ENCODE results near the gene ESRRA. TPM values are rescaled to one million over a fixed set of nuclear protein-coding genes. Genes with fewer than 3 reads are reported as not detected.

ESRRA gene
- total RNA-seq, 2 donors from 2014 or later, result 33.6 to 48.1 TPM

- no peaks in the 10 kb centered on the region for H3K9me3 Mint-ChIP-seq
- ATAC-seq, result no peak
- H3K27ac Mint-ChIP-seq, result peak overlapping the region; percentile 23 to 41
- H3K36me3 Mint-ChIP-seq, result no peaks in the 10 kb centered on the region
- DNase-seq (ENCODE audit: low spot score in 2 of 2), result no peak
Observed at GRCh38 chr11:64347193-64347867, 42.0 kb downstream of the ESRRA start.

GRCh38 chr11:64348383-64349024 lies 43.2 kb downstream of the ESRRA start:
- Mint-ChIP-seq H3K36me3 (no peaks in the 10 kb centered on the region), H3K27ac (peak overlapping the region in 1 of 2 donors; percentile 36), H3K9me3 (no peaks in the 10 kb centered on the region)
- no peak for DNase-seq (ENCODE audit: low spot score in 2 of 2)
- ATAC-seq, result no peak

GRCh38 chr11:64349025-64349387 lies 43.7 kb downstream of the ESRRA start:
- Mint-ChIP-seq H3K27ac (peak overlapping the region in 1 of 2 donors; percentile 84), H3K36me3 (no peaks in the 10 kb centered on the region), H3K9me3 (no peaks in the 10 kb centered on the region)
- no peak for DNase-seq (ENCODE audit: low spot score in 2 of 2)
- ATAC-seq, result no peak

GRCh38 chr11:64349404-64349803 lies 44.1 kb downstream of the ESRRA start:
- Mint-ChIP-seq H3K27ac (peak overlapping the region in 1 of 2 donors; percentile 84), H3K36me3 (no peaks in the 10 kb centered on the region), H3K9me3 (no peaks in the 10 kb centered on the region)
- ATAC-seq (no peak), DNase-seq (ENCODE audit: low spot score in 2 of 2) (no peak)

- ATAC-seq (no peak), DNase-seq (ENCODE audit: low spot score in 2 of 2) (no peak)
- Mint-ChIP-seq H3K9me3 (no peaks in the 10 kb centered on the region), H3K27ac (no peak overlapping the region), H3K36me3 (no peaks in the 10 kb centered on the region)
Observed at GRCh38 chr11:64351136-64351631, 45.9 kb downstream of the ESRRA start.

GRCh38 chr11:64352099-64352994 lies 47.0 kb downstream of the ESRRA start:
- ATAC-seq, result no peak
- no peaks in the 10 kb centered on the region for H3K9me3 Mint-ChIP-seq
- H3K27ac Mint-ChIP-seq, result no peak overlapping the region
- DNase-seq (ENCODE audit: low spot score in 2 of 2), result no peak
- H3K36me3 Mint-ChIP-seq, result no peaks in the 10 kb centered on the region

- no peak for ATAC-seq
Observed at GRCh38 chr11:64352995-64353714, 47.8 kb downstream of the ESRRA start.

GRCh38 chr11:64353715-64354506 lies 48.6 kb downstream of the ESRRA start:
- H3K9me3 Mint-ChIP-seq, result no peaks in the 10 kb centered on the region
- no peaks in the 10 kb centered on the region for H3K36me3 Mint-ChIP-seq
- ATAC-seq (no peak), DNase-seq (ENCODE audit: low spot score in 2 of 2) (no peak)
- H3K27ac Mint-ChIP-seq, result no peak overlapping the region

More at GRCh38 chr11:64352995-64353714, 47.8 kb downstream of the ESRRA start:
- H3K36me3 Mint-ChIP-seq, result no peaks in the 10 kb centered on the region
- H3K9me3 Mint-ChIP-seq, result no peaks in the 10 kb centered on the region
- DNase-seq (ENCODE audit: low spot score in 2 of 2), result no peak
- H3K27ac Mint-ChIP-seq, result no peak overlapping the region

- Mint-ChIP-seq H3K36me3 (peaks cover 9% of the 10 kb centered on the region in 2 donors), H3K9me3 (no peaks in the 10 kb centered on the region), H3K27ac (no peak overlapping the region)
- ATAC-seq (peak in 1 of 2 donors; percentile 31), DNase-seq (ENCODE audit: low spot score in 2 of 2) (no peak)
Observed at GRCh38 chr11:64355078-64355940, 50.0 kb downstream of the ESRRA start.

GRCh38 chr11:64356498-64357411 lies 51.4 kb downstream of the ESRRA start:
- peaks cover 10 to 19% of the 10 kb centered on the region in 2 donors for H3K36me3 Mint-ChIP-seq
- H3K9me3 Mint-ChIP-seq, result no peaks in the 10 kb centered on the region
- DNase-seq (ENCODE audit: low spot score in 2 of 2), result peak in 1 of 2 donors; percentile 75
- ATAC-seq, result peak in 1 of 2 donors; percentile 29
- peak overlapping the region in 1 of 2 donors; percentile 31 for H3K27ac Mint-ChIP-seq

- ATAC-seq, result no peak
- H3K27ac Mint-ChIP-seq, result peak overlapping the region; percentile 54 to 85
Observed at GRCh38 chr11:64357446-64357845, 52.1 kb downstream of the ESRRA start.

GRCh38 chr11:64357904-64358535 lies 52.7 kb downstream of the ESRRA start:
- peak; percentile 60 to 62 for ATAC-seq
- Mint-ChIP-seq H3K36me3 (peaks cover 10 to 19% of the 10 kb centered on the region in 2 donors), H3K9me3 (no peaks in the 10 kb centered on the region), H3K27ac (peak overlapping the region; percentile 54 to 85)
- peak; percentile 60 to 68 for DNase-seq (ENCODE audit: low spot score in 2 of 2)

More at GRCh38 chr11:64357446-64357845, 52.1 kb downstream of the ESRRA start:
- DNase-seq (ENCODE audit: low spot score in 2 of 2), result no peak
- peaks cover 10 to 19% of the 10 kb centered on the region in 2 donors for H3K36me3 Mint-ChIP-seq
- H3K9me3 Mint-ChIP-seq, result no peaks in the 10 kb centered on the region

- ATAC-seq (no peak), DNase-seq (ENCODE audit: low spot score in 2 of 2) (no peak)
- peaks cover 10 to 19% of the 10 kb centered on the region in 2 donors for H3K36me3 Mint-ChIP-seq
- no peaks in the 10 kb centered on the region for H3K9me3 Mint-ChIP-seq
- H3K27ac Mint-ChIP-seq, result peak overlapping the region in 1 of 2 donors; percentile 54
Observed at GRCh38 chr11:64358536-64358906, 53.2 kb downstream of the ESRRA start.

Data from activated naive CD4-positive, alpha-beta T cell treated with anti-CD3 and anti-CD28 coated beads, Interleukin-2, amount 50 U/mL, for 72 hours (primary cell).